ENCODE measurements around the gene MLC1. TPM values are rescaled to one million over a fixed set of nuclear protein-coding genes. Genes with fewer than 3 reads are reported as not detected.
A peak's percentile ranks its signal among the peaks of the same experiment; 100 is the strongest.
"Not testable (repeated sequence)": the region's sequence is repeated elsewhere in the genome, so short reads cannot be mapped to it uniquely, and the experiment has no call there.

The MLC1 gene
- total RNA-seq, 1 donor from 2014 or later: 29.2 TPM

- Histone ChIP-seq H3K36me3 (no peaks in the 10 kb centered on the region), H3K27me3 (no peaks in the 10 kb centered on the region), H3K27ac (no peak overlapping the region), H3K4me1 (no peaks in the 10 kb centered on the region), H3K4me3 (no peak overlapping the region), H3K9me3 (no peaks in the 10 kb centered on the region)
- peak in 1 of 2 donors; percentile 86 for DNase-seq (ENCODE audit: extremely low spot score in 2 of 2)
- TF ChIP-seq CTCF (IDR thresholded peaks at IDR 0.05): no peak
- TF ChIP-seq POLR2AphosphoS5 (IDR thresholded peaks at IDR 0.05; ENCODE audit: insufficient read depth in 1 of 2, low read depth in 1 of 2): no peak
- intact Hi-C loops (cut with DNase I): no loop called here
Observed at GRCh38 chr22:50087646-50088045, 2.4 kb upstream of the MLC1 start.

GRCh38 chr22:50086975-50087374, 1.7 kb upstream of the MLC1 start:
- H3K36me3 ChIP-seq; H3K4me1 ChIP-seq; H3K27ac ChIP-seq; H3K9me3 ChIP-seq; intact Hi-C loops (cut with DNase I); H3K4me3 ChIP-seq; H3K27me3 ChIP-seq: not testable (repeated sequence)
- peak in 1 of 2 donors; percentile 77 for DNase-seq (ENCODE audit: extremely low spot score in 2 of 2)

- intact Hi-C loops (cut with DNase I): no loop called here
- Histone ChIP-seq H3K9me3 (no peaks in the 10 kb centered on the region), H3K4me1 (no peaks in the 10 kb centered on the region), H3K27me3 (no peaks in the 10 kb centered on the region), H3K36me3 (no peaks in the 10 kb centered on the region), H3K27ac (no peak overlapping the region), H3K4me3 (no peak overlapping the region)
- TF ChIP-seq POLR2AphosphoS5 (IDR thresholded peaks at IDR 0.05; ENCODE audit: insufficient read depth in 1 of 2, low read depth in 1 of 2) (peak in 1 of 2 donors; percentile 6), POLR2A (IDR thresholded peaks at IDR 0.05) (no peak), CTCF (IDR thresholded peaks at IDR 0.05) (no peak)
- peak in 1 of 2 donors; percentile 86 for DNase-seq (ENCODE audit: extremely low spot score in 2 of 2)
Observed at GRCh38 chr22:50086526-50086925, 1.3 kb upstream of the MLC1 start.

- H3K4me1 ChIP-seq: peaks cover 7% of the 10 kb centered on the region
- DNase-seq (ENCODE audit: extremely low spot score in 2 of 2): peak in 1 of 2 donors; percentile 79
- no peaks in the 10 kb centered on the region for H3K27me3 ChIP-seq
- intact Hi-C loops (cut with DNase I): no loop called here
- H3K4me3 ChIP-seq: no peak overlapping the region
- H3K27ac ChIP-seq: no peak overlapping the region
- no peaks in the 10 kb centered on the region for H3K9me3 ChIP-seq
- TF ChIP-seq POLR2A (IDR thresholded peaks at IDR 0.05) (no peak), POLR2AphosphoS5 (IDR thresholded peaks at IDR 0.05; ENCODE audit: insufficient read depth in 1 of 2, low read depth in 1 of 2) (no peak), CTCF (IDR thresholded peaks at IDR 0.05) (no peak)
- no peaks in the 10 kb centered on the region for H3K36me3 ChIP-seq
Observed at GRCh38 chr22:50084614-50085021, 608 bp downstream of the MLC1 start.

- Histone ChIP-seq H3K9me3 (no peaks in the 10 kb centered on the region), H3K4me3 (no peak overlapping the region), H3K27ac (no peak overlapping the region), H3K27me3 (no peaks in the 10 kb centered on the region), H3K4me1 (peaks cover 7% of the 10 kb centered on the region), H3K36me3 (no peaks in the 10 kb centered on the region)
- DNase-seq (ENCODE audit: extremely low spot score in 2 of 2): peak in 1 of 2 donors; percentile 80
- intact Hi-C loops (cut with DNase I): no loop called here
- TF ChIP-seq CTCF (IDR thresholded peaks at IDR 0.05) (no peak), POLR2A (IDR thresholded peaks at IDR 0.05) (no peak), POLR2AphosphoS5 (IDR thresholded peaks at IDR 0.05; ENCODE audit: insufficient read depth in 1 of 2, low read depth in 1 of 2) (no peak)
Observed at GRCh38 chr22:50084080-50084477, 1.1 kb downstream of the MLC1 start.
